GM12873 (cell line): ENCODE measurements around the gene PTPN2.

Experiments used
- CTCF ChIP-seq: IDR thresholded peaks from 2 replicates; pipeline ENCODE4 v1.5.1; 2012; ENCODE audit warnings: low read depth, mild to moderate bottlenecking, moderate library complexity, low read length, control low read depth; ENCODE audit not compliant: insufficient read depth; ENCODE audit errors: missing control alignments

Gene PTPN2

GRCh38 chr18:12886498-12887126 is 2.6 kb upstream of the PTPN2 start:
- TF ChIP-seq CTCF: peak; percentile 63

DNA sequence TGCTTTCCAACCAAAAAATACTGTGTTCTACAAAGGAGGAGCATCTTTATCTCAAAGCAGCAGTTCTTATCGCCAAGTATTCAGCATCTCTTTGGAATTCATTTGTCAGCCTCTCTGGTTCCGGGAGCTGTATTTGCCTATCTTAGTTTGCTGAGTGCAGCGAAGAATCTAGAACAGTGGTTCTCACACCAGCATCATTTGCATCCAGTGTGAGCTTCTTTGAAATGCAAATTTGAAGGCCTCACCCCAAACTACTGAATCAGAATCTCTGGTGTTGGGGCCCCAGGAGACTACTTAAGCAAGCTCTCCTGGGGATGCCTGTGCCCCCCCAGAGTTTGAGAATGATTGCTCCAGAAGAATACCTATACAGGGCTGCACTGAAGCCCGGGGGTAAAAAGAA is 1.5 kb upstream of the PTPN2 start:
- no peak for TF ChIP-seq CTCF

DNA sequence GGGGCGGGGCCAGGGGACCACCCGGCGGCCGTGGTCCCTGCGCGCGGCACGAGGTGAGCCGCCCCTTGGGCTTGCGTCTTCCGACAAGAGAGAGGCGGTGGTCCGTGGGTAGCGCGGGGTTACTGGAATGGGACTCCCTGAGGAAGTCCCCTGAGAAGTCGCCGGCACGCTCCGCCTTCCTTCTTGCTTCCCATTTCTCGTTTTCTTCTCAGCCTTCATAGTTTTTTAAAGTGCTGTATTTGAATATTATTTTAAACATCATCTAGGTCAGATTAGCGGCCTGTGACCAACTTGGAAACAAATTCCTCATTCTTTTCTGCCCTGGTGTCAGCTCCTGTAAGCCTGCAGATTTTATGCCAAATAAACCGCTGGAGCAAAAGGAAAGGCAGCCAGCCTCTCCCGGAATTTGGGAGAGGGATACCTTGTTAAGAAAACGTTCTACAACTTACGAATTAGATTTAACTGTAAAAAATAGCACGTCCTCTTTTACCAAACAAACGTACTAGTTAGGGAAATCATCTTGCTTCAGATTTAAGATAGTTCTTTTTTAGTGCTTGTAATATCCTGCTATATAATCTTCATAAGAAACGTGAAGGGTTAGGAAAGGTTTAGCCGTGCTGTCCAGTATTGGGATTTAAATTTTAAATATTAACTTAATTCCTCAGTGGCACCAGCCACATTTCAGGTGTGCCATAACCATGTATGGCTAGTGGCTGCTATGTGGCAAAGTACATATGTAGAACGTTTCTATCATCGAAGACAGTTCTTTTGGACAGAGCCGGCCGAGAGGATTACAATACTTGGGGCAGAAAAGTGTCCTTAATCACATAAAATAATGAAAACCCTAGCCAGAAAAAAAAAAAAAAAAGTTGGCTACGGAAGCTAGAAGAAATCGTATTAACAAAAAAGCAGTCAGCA is 628 bp upstream of the PTPN2 start:
- no peak for TF ChIP-seq CTCF

- no peak for TF ChIP-seq CTCF
Measured at GRCh38 chr18:12883372-12883683, 709 bp downstream of the PTPN2 start.

- no peak for TF ChIP-seq CTCF
Measured at GRCh38 chr18:12882453-12883371, 1.3 kb downstream of the PTPN2 start.

- TF ChIP-seq CTCF: no peak
Measured at GRCh38 chr18:12880541-12880910, 3.5 kb downstream of the PTPN2 start.
